HG02870 (cell line): ENCODE results near the gene FAM181A.

Source experiments
- ATAC-seq: cut with Tn5 transposase; IDR thresholded peaks from one replicate; pipeline ENCODE4 v1.9.1; 2021; ENCODE audit warnings: mild to moderate bottlenecking, moderate library complexity; ENCODE audit not compliant: unreplicated experiment

Gene FAM181A

DNA sequence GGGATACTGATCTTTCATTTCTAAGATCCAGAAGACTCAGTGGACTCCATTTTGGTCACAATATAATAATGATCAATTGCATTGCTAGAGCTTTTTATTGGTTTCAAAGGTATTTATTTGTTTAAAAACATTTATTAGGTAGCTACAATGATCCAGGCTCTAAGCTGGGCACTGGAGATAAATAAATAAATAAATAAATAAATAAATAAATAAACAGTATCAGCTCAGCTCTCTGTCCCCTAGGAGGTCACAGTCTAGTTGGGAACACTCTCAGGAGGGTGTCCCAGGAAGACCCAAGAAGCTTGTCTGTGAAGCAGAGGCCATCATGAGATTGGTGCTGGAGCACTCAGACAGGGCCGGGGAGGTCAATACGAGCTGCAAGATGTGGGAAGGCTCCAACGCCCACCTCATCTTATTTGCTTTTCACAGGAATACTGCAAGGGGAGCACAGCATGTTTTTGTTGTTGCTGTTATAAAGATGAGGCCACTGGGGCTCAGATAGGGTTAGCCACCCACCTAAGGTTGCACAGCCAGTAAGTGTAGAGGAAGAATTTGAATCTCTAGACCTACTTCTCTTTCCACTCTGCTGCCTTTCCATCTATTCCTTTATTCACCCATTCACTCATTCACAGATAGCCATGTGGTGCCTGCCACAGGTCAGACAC, 33.8 kb downstream of the FAM181A start:
- ATAC-seq, result no peak

- ATAC-seq, result no peak
These were observed 34.5 kb downstream of the FAM181A start for GRCh38 chr14:93961620-93962019.

DNA sequence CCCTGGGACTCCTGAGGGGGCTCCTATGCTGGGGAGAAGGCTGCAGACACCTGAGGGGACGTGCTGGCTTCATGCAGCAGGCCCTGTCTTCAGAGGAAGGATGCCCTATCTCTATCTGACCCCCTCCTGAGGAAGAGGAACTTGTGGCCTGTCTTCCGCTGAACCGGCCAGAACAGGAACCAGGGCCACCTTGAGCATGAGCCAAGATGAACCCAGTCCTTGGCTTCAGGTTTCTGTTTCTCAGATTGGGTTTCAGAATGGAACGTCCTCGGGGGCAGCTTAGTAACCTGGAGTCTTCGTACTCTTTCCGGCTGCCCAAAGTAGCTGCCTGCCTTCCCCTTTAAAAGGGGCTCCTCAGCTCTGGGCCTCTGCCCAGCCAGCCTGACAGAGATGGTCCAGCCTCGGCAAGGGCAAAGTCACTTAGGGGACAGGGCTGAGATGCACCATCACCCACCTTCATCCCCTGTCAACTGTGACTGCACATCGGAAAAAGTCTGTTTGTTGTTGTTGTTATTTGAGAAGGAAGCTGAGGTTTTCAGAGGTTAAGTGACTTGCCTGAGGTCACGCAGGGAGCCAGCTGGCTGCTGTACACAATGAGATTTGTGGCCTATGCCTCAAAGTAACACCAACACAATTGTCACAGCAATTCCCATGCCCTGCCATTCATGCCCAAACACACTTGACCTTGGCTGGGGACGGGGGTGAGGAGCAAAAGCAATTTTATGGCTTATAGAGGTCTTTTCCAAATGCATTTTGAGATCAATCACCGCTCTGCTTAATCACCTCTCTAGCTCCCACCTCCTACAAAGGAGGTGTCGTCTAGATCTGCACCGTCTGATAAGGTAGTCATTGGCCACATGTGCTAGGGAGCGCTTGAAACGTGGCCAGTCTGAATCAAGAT, 35.8 kb downstream of the FAM181A start:
- peak; percentile 39 for ATAC-seq

GRCh38 chr14:93963692-93964091, 36.5 kb downstream of the FAM181A start:
- ATAC-seq, result no peak

GRCh38 chr14:93964281-93964680, 37.1 kb downstream of the FAM181A start:
- ATAC-seq, result no peak

DNA sequence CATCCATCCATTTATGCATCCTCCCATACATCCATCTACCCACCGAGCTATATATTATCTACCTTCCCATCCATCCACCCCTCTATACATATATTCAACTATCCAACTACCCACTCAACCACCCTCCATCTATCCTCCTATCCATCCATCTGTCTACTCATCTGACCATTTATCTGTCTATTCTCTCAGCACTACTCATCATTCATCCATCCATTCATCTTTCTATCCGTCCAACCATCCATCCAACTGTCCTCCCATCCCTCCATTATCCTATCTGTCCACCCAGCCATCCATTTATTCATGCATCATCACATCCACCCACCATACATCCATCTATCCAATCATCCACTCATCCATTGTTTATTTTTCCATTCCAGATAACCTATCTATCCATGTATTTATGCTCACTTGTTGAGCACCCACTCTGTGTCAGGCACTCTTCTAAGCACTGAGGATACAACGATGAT, 37.7 kb downstream of the FAM181A start:
- ATAC-seq, result no peak

- ATAC-seq, result no peak
These were observed 38.2 kb downstream of the FAM181A start for GRCh38 chr14:93965287-93965821.

DNA sequence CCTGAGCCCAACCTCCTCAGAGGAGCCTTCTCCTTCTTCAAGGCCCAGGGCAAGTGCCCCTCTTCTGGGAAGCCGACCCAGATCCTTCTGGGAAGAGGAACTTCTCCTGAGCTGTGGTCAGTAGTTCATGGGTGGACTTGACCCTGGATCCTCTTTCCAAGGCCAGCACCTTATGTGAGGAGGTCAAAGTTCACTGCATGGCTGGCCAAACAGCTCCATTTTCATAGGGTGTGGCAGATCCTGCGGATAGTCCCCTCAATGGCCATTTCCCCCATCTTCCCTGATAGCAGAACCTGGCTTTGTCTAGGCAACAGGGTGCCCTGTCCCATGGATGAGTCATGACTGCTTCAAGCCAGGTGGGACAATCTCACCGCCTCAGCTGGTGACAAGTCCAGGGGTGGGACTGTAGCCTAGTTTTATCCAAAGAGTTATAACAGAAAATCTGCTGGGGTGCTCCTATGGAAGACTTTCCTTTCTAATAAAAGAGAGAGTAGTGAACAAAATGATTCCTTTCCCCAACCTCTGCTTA, 38.9 kb downstream of the FAM181A start:
- no peak for ATAC-seq

DNA sequence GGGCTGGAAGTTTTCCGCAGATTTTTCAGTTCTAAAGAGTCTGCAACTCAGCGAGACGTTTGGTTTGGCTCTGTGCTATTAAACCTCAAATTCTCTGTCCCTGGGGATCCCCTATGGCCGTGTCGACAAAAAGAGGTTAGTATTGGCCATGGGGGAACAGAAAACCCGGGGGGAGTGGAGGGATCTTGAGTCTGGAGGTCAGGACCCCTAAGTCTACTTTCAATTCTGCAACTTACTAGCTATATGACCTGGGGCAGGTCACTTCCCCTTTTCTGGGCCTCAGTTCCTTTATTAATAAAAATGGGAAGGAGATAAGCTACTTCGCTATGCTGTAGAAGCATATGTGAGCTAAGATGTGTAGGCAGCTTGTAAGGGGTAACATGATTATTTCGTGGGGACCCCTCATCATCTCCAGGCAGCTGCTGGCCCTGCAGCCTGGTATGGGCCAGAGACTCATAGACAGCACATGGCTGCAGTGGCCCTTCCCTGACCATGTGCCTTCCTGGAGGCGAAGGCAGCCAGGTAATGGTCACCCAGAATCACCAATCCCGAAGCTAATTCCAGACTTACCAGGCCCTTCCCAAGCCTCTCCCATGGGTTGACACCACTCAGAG, 40.6 kb downstream of the FAM181A start:
- peak; percentile 41 for ATAC-seq

GRCh38 chr14:93969082-93969828, 42.1 kb downstream of the FAM181A start:
- no peak for ATAC-seq

- ATAC-seq, result no peak
These were observed 43.4 kb downstream of the FAM181A start for GRCh38 chr14:93970585-93970964.

- peak; percentile 35 for ATAC-seq
These were observed 44.0 kb downstream of the FAM181A start for GRCh38 chr14:93970965-93971634.

DNA sequence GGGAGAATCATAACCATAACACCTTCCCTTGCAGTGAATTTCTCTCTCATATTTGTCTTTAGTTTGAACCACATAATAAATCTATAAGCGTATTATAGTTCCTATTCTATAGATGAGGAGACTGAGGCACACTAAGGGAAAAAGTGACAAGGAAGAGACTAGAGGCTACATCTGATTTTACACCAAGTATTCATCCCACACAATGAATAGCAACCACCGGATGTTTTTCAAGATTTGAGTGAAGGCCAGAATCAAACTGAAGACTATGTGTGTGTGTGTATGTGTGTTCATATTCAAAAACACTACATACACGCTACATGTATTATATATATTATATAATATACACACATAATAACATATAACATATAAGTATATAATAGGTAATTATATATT, 44.5 kb downstream of the FAM181A start:
- no peak for ATAC-seq

DNA sequence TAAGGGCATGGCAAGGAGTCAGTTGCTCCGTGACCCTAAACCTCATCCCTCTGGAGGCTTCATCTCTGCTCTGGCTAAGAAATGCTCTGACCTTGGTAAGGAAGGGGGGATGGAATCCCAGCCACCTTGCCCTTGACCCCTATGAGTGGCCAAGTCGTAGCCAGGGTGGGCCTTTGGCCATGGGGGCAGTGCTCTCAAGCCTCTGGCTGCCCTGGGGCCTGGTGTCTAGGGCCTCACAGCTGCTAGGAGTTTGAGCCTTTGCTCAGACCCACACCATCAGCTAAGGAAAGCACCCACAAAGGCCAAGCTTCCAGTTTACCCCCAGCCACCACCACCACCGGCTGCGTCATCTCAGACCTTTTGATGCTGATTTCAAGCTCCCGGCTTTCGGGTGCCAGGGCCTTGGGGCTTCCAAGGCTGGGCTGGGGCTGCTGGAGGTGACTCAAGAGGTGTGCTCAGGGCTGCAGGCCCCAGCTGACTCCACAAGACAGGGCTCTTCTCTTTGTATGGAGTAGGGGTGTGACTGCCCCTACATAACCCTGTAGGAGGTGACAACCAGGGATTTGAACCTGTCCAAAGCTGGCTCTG, 45.6 kb downstream of the FAM181A start:
- no peak for ATAC-seq

GRCh38 chr14:93973607-93974006, 46.5 kb downstream of the FAM181A start:
- ATAC-seq, result no peak

DNA sequence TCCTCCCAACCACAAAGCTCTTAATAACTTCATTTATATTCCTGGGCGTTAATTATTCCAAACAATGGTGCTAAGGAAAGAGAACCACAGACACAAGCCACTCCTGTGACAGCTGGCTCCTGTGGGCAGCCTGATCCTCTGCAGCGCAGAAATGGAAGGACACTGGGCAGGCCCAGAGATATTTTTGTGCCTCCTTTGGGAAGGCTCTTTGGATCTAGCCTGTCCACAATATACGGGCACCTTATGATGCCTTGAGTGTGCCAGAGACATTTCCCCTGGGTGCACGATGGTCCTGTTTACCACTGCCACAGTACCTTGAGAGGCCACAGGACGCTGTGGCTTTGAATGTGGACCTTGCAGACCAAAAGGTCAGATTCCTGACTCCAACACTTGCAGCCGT, 47.2 kb downstream of the FAM181A start:
- no peak for ATAC-seq

GRCh38 chr14:93974833-93975232, 47.7 kb downstream of the FAM181A start:
- no peak for ATAC-seq

DNA sequence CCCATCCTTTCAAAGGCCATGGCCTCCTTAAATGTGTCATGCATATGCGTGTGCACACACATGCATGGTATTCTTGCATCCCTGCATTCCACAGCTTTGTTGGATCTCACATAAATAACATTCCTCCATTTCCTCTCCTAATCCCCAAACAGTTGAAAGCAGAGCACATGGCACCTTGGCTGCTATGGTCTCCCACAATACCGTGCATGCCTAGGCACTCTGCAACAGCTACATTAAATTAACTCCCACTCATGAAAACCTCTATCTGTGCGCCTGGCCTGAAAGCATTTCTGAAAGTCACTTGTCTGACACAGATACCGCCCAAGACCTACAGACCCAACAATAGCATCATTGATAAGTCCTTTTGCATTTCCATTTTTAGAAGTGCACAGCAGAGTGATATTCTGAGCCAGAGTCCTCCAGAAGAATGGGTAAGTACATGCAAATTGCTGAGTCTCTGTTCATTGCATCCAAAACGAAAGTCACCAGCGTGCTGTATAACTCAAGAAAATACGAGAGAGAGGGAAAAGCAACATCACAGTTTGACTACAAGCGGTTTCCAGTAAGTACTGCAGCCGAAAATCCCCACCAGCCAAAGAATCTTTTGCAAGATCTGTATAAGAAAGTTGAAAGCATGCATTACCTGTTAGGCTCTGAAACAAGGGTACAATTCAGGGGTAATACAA, 48.8 kb downstream of the FAM181A start:
- peak; percentile 73 for ATAC-seq

DNA sequence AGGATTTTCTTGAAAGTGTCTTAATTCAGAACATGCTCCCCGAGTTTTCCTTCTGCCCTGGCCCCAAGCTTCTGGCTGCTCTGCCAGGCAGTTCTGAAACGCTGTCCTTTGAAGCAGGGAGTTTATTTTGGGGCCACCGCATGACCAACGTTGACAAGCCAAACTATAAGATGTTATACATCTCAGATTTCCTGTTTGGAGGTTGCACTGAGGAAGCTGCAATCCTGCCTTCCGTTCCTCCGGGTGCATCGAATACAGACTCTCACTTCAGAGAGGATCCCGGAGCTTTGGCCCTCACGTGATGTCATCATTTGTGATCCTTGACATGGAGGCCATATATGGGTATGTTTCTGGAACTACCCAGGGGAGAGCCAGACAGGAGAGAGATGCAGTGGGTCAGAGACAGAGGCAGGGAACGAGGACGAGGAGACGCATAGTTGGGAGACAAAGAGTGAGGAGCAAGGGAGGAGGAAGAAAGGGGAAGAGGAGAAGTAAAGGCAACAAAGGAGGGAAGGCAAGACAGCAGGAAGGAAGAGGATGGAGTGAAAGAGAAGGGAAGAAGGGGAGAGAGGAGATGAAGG, 49.4 kb downstream of the FAM181A start, which contains the start of gene ASB2:
ASB2 (minus strand) TSS at position 94 of the 581 bp plus-strand sequence. CDS start 12,031 bp downstream, outside the sequence.
- peak; percentile 10 for ATAC-seq
